Hematopoietic multipotent progenitor cell treated with erythropoietin and hydrocortisone succinate and interleukin-3 and kit ligand, for 8 days (in vitro differentiated cells): ENCODE results near the gene SMARCB1.

Experiments used
- DNase-seq: peaks from one replicate; pipeline ENCODE4 v3.0.0-alpha.2; 2015

The SMARCB1 gene

DNA sequence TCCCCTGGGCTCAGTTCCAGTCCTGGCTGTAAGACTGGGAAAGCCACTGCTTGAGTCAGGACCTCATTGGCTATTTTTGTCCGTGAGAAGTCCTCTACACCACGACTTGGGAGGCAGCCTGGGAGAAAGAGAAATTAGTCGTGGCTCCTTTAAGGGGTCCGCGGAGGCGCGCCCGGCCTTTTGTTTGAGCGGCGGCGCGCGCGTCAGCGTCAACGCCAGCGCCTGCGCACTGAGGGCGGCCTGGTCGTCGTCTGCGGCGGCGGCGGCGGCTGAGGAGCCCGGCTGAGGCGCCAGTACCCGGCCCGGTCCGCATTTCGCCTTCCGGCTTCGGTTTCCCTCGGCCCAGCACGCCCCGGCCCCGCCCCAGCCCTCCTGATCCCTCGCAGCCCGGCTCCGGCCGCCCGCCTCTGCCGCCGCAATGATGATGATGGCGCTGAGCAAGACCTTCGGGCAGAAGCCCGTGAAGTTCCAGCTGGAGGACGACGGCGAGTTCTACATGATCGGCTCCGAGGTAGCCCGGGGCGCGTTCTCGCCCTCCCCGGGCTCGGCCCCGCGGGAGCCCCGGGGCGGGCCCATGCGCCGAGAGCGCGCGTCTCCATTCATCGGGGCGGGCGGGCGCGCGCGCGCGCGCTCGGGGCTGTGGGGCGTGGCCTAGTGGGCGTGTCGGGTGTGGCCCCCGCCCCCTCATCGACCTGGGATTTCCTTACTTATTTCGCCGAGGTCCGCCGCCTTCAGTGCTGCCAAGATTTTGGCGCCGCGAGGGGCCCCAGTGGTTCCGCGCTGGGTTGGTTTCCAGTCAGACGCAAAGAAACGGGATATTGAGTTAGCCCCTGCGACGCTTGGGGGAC, at the start of gene SMARCB1:
SMARCB1 (plus strand) TSS at position 215 of the 848 bp plus-strand sequence; CDS start at position 419, 204 bp downstream.
- peak; percentile 89 for DNase-seq

DNA sequence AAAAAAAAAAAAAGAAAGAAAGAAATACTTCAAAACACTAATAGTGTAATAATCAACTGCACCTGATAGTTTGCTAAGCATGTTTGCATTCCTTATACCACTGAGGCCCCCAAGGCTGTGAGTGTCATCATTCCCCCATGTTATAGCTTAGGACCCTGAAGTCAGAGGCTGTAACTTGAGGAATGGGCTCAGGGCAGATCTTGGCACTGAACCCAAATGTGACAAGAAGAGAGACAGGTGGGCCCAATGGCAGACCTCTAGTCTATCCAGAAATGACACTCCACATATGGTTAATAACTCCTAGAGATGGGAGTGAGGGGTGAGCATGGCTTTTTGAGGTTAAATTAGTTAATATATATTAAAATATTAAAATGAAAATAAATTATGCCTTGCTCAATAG, 49.1 kb upstream of the SMARCB1 start:
- DNase-seq, result no peak

- DNase-seq, result no peak
Observed at GRCh38 chr22:23742505-23743264, 44.1 kb upstream of the SMARCB1 start.

- DNase-seq, result no peak
Observed at GRCh38 chr22:23743303-23743705, 43.5 kb upstream of the SMARCB1 start.

GRCh38 chr22:23744001-23744400, 42.8 kb upstream of the SMARCB1 start:
- DNase-seq, result no peak

DNA sequence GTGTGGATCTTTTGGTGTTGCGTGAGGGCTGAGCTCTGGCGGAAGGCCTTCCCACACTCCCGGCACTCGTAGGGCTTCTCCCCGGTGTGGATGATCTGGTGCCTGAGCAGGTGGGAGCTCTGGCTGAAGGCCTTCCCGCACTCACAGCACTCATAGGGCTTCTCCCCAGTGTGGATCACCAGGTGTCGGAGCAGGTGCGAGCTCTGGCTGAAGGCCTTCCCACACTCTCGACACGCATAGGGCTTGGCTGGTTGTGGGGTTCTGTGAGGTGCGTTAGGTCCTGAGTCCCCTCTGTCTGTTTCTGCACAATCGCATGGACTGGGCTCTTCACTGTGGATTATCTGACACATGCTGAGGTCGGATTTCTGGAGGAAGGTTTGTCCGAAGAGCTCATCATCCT, 42.3 kb upstream of the SMARCB1 start:
- DNase-seq, result no peak

DNA sequence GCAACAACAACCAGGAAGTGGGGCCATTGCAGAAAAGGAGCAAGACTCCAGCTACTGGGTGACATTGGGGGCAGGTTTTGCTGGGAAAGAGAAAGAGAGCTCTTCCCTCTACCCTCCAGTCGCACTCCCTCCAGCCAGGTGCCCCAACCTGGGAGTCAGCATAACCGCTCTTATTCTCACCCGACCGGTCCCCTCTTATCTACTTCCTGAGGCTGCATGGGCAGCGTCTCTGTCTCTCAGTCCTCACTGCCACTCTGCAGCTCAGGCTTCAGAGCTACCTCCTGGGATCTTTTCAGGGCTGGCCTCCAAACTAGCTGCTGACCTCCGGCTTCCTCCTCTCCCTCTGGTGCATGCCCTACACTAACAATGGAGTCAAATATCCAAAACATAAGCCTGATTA, 41.0 kb upstream of the SMARCB1 start:
- DNase-seq, result peak; percentile 34

DNA sequence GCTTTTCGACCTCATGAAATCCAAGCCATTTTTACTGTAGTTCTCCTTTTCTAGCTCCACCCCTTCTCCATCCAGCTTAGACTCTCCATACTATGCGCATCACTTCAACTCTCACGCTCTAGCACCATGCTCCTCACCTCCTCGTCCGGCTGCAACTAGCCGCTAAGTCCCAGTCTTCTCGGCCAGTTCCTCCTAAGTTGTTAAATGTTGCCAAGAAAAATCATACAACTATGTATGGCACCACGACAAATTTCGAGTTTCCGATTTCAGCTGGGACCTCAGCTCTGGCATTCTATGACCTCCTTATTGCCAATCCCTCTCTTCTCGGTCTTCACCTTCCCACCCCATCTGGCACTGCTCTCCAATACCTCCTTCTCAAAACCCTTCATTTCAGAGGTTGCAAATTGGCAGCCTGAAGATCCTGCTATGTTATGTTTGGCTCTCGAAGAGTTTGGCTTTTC, 36.9 kb upstream of the SMARCB1 start:
- no peak for DNase-seq

DNA sequence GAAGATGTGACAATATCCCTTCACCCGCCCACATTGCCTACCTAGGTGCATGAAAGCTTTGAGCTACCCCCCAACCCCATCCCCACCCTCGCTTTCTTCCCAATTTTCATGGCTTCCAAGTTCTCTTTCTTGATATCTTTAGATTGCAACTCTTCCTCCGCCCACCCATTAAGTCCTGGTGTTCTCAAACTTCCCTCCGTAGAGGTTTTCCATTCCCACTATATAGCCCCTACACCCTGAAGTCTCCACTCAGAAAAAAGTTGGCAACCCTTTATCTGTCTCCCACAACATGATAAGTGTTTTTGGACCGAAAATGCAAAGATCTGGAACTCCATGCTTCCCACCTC, 36.4 kb upstream of the SMARCB1 start:
- DNase-seq, result no peak

GRCh38 chr22:23750714-23751440, 35.9 kb upstream of the SMARCB1 start, which contains the start of gene ZNF70:
Gene ZNF70, minus strand, starts transcription at chr22:23751112. Its CDS starts 5,972 bp downstream, at chr22:23745140.
- peak; percentile 80 for DNase-seq

GRCh38 chr22:23751441-23751996, 35.2 kb upstream of the SMARCB1 start:
- DNase-seq, result peak; percentile 27

DNA sequence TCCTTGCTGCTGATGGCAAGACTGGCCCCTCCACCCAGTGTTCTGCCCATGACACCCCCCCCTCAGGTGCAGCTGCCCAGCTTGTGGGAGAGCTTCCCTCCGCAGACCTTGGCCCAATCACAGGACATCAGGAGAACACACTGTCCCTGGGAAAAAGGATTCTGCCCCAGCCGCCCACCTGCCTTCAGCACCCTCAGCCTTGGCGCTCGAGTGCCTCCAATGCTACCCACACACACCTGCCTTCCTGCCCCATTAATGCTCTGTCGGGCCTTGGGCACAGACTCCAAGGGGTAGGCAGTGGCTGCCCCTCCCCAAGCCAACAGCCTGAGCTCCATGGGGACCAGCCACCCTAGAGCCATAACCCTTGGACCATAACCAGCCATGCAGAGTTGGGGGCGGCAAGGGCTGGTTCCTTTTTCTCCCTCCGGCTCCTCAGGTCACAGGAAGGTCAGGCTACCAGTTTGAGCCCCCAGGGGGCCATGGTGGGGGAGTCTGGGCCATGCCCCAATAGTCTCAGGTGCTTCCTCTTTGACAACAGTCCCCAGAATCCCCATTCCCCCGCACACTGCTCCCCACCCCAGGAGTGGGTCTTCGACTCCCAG, 34.6 kb upstream of the SMARCB1 start:
- no peak for DNase-seq

DNA sequence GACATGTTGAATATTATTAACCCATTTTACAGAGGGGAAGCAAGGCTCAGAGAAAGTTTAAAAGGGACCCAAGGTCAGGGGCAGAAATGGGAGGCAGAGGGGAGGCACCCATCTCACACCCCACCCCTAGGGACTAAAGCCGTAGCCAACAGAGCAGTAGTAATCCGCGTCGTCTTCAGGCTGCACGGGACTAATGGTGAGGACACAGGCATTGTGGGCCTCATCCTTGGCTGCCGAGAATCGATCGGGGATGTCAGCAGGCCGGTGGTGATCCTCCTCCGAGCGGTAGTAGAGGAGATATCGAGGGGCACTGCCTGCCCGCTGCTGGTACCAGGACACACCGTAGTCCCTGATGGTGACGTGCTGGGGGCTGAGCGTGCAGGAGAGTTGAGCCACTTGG, 34.0 kb upstream of the SMARCB1 start:
- DNase-seq, result no peak

GRCh38 chr22:23753385-23753784, 33.4 kb upstream of the SMARCB1 start:
- DNase-seq, result no peak

DNA sequence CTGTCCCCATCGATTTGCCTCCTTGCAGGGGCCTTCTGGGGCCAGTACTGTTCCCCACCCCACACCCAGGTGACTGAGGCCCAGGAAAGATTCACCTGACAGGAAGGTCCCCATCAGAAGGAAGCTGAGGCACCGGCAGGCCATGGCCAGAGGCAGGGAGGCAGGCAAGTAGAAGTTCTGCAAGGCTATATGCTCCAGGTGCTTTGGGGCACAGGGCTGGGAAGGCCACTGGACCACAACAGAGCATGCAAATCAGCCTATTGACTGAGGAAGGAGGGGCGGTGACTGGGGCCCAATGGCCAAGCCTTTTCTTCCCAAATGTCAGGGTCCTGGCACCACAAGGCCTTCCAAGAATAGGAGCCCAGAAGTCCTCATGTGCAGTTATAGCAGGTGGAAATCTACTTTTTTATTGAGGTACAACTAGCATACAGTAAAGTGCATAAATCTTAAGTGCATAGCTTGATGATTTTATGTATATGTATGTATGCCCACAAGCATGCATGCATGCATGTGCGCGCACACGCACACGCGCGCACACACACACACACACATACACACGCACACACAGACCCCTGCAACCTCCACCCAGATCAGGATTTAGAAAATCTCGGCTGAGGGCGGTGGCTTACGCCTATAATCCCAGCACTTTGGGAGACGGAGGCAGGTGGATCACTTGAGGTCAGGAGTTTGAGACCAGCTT, 32.4 kb upstream of the SMARCB1 start, which contains the start of gene VPREB3:
VPREB3 (minus strand) TSS at position 206 of the 700 bp plus-strand sequence; CDS start at position 144, 62 bp downstream.
- DNase-seq, result no peak

DNA sequence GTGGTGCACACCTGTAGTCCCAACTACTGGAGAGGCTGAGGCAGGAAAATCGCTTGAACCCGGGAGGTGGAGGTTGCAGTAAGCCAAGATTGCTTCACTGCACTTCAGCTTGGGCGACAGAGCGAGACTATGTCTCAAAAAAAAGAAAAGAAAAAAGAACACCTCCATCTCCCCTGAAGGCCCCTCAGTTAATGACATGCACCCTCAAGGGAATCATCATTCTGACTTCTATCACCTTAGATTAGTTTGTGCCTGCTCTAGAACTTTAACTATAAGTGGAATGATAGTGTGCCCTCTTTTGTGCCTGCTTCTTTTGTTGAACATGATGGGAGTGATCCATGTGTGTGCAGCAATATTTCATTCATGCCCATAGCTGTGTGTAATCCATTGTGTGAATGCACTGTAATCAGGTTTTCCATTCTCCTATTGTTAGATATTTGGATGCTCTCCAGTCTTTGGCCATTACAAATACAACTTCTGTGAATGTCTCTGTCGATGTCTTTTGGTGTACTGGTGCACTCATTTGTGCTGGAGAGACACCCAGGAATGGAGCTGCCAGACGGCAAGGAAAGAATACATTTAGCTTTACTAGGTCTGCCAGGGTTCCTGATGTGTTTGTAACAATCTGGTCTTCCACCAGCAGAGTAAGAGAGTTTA, 31.7 kb upstream of the SMARCB1 start:
- DNase-seq, result no peak

DNA sequence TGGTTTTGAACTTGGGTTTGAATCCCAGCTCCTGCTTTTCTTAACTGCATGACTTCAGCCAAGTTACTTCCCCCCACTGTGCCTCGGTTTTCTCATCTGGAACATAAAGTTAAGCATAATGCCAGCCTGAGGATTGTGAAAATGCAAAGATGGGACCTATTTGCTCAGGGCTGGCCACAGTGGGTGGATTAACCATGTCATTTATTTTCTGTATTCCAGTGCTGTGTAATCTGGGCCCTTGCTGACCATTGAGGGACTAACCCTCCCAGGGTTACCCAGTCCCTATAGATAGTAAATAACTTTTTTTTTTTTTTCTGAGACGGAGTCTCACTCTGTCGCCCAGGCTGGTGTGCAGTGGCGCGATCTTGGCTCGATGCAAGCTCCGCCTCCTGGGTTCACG, 31.1 kb upstream of the SMARCB1 start:
- no peak for DNase-seq

GRCh38 chr22:23756891-23757290, 29.9 kb upstream of the SMARCB1 start:
- DNase-seq, result peak; percentile 16

- DNase-seq, result no peak
Observed at GRCh38 chr22:23759566-23759965, 27.2 kb upstream of the SMARCB1 start.

GRCh38 chr22:23760056-23760455, 26.7 kb upstream of the SMARCB1 start:
- no peak for DNase-seq
